Epithelial cell of proximal tubule (primary cell): Measurements from ENCODE around the gene EFCAB6. TPM values are rescaled to one million over a fixed set of nuclear protein-coding genes. Genes with fewer than 3 reads are reported as not detected.

Experiments
- DNase-seq: peaks from one replicate; pipeline ENCODE4 v3.0.0-alpha.2; 2011; ENCODE audit warnings: low read depth
- H3K4me3 ChIP-seq: 2 replicates; pipeline ENCODE4 v1.5.1; 2011; ENCODE audit warnings: low read depth, mild to moderate bottlenecking, low read length
- CTCF ChIP-seq: conservative IDR thresholded peaks from 2 replicates; pipeline ENCODE4 v1.5.1; 2012; ENCODE audit warnings: low read depth, mild to moderate bottlenecking, low read length
- total RNA-seq: library from RNA; depleted of rRNA; stranded (reverse); fragments of >200 nt; gene quantifications from 2 replicates; pipeline ENCODE4 v1.2.3, GENCODE V29; 2015

Gene EFCAB6
- total RNA-seq, 1 donor from 2014 or later = 0.23 TPM

GRCh38 chr22:43722444-43722843 is 89.7 kb downstream of the EFCAB6 start:
- no peak overlapping the region for H3K4me3 ChIP-seq
- no peak for DNase-seq
- TF ChIP-seq CTCF = no peak

GRCh38 chr22:43720716-43721115 is 91.4 kb downstream of the EFCAB6 start:
- H3K4me3 ChIP-seq = no peak overlapping the region
- no peak for DNase-seq
- TF ChIP-seq CTCF = no peak

- no peak for DNase-seq
- no peak overlapping the region for H3K4me3 ChIP-seq
- no peak for TF ChIP-seq CTCF
Measured at GRCh38 chr22:43714104-43714503, 98.0 kb downstream of the EFCAB6 start.

- no peak for TF ChIP-seq CTCF
- no peak overlapping the region for H3K4me3 ChIP-seq
- no peak for DNase-seq
Measured at GRCh38 chr22:43711681-43712080, 100.4 kb downstream of the EFCAB6 start.

- H3K4me3 ChIP-seq = no peak overlapping the region
- peak; percentile 6 for DNase-seq
- no peak for TF ChIP-seq CTCF
Measured at GRCh38 chr22:43707648-43708047, 104.5 kb downstream of the EFCAB6 start.

GRCh38 chr22:43706571-43707328 is 105.4 kb downstream of the EFCAB6 start:
- TF ChIP-seq CTCF = no peak
- H3K4me3 ChIP-seq = no peak overlapping the region

GRCh38 chr22:43706151-43706550 is 106.0 kb downstream of the EFCAB6 start:
- DNase-seq = no peak
- H3K4me3 ChIP-seq = no peak overlapping the region
- no peak for TF ChIP-seq CTCF

More at GRCh38 chr22:43706571-43707328, 105.4 kb downstream of the EFCAB6 start:
- DNase-seq = no peak
